Mesenchymal stem cell (in vitro differentiated cells and primary cell): ENCODE data around the gene CDC42BPB.

ENCODE experiments used
- DNase-seq: peaks from one replicate; pipeline ENCODE4 v3.0.0-alpha.2; 2013
- H2AFZ ChIP-seq: one replicate; pipeline ENCODE4 v1.6.1; 2013; ENCODE audit warnings: low read depth, mild to moderate bottlenecking, control low read depth, inconsistent platforms, low read length, moderate library complexity
- H2AK5ac ChIP-seq: 2 replicates; pipeline ENCODE4 v1.6.1; 2013; ENCODE audit warnings: low read length, moderate library complexity, mild to moderate bottlenecking, inconsistent platforms; ENCODE audit not compliant: severe bottlenecking
- H2BK120ac ChIP-seq: one replicate; pipeline ENCODE4 v1.6.1; 2013; ENCODE audit warnings: low read depth, mild to moderate bottlenecking, inconsistent platforms, low read length, moderate library complexity
- H2BK12ac ChIP-seq, 2 experiments: one replicate each; pipeline ENCODE4 v1.6.1; 2013; ENCODE audit warnings: inconsistent platforms in 2 of 2, low read length in 2 of 2, mild to moderate bottlenecking in 2 of 2, moderate library complexity in 2 of 2, control low read depth in 1 of 2
- H2BK15ac ChIP-seq: one replicate; pipeline ENCODE4 v1.6.1; 2013; ENCODE audit warnings: mild to moderate bottlenecking, low read depth, inconsistent platforms; ENCODE audit not compliant: poor library complexity, severe bottlenecking
- H2BK5ac ChIP-seq: 2 replicates; pipeline ENCODE4 v1.6.1; 2013; ENCODE audit warnings: low read depth, mild to moderate bottlenecking, low read length, control low read depth, inconsistent platforms; ENCODE audit not compliant: poor library complexity, severe bottlenecking
- H3K14ac ChIP-seq, 2 experiments: one replicate each; pipeline ENCODE4 v1.6.1; 2013; ENCODE audit warnings: inconsistent platforms in 2 of 2, low read length in 2 of 2, control low read depth in 1 of 2, mild to moderate bottlenecking in 1 of 2, moderate library complexity in 1 of 2
- H3K18ac ChIP-seq, 2 experiments: one replicate each; pipeline ENCODE4 v1.6.1; 2013; ENCODE audit warnings: inconsistent platforms in 2 of 2, low read length in 2 of 2, control low read depth in 1 of 2, low read depth in 1 of 2, mild to moderate bottlenecking in 1 of 2
- H3K23ac ChIP-seq, 2 experiments: one replicate each; pipeline ENCODE4 v1.6.1; 2013; ENCODE audit warnings: inconsistent platforms in 2 of 2, low read length in 2 of 2, mild to moderate bottlenecking in 2 of 2, moderate library complexity in 2 of 2, control low read depth in 1 of 2
- H3K27ac ChIP-seq: 2 replicates; pipeline ENCODE4 v1.5.1; 2013; ENCODE audit warnings: mild to moderate bottlenecking, moderate library complexity, low read length, control low read depth, inconsistent platforms; ENCODE audit not compliant: poor library complexity, severe bottlenecking
- H3K27me3 ChIP-seq, 2 experiments: 2 replicates each; pipeline versions ENCODE4 v1.6.1 to v1.7.0; 2013; ENCODE audit warnings: low read length in 2 of 2, mild to moderate bottlenecking in 2 of 2, moderate library complexity in 2 of 2, control low read depth in 1 of 2, inconsistent platforms in 1 of 2; ENCODE audit not compliant: control insufficient read depth in 1 of 2, insufficient read depth in 1 of 2
- H3K36me3 ChIP-seq, 2 experiments: 2 replicates each; pipeline versions ENCODE4 v1.6.1 to v1.7.0; 2013; ENCODE audit warnings: low read length in 2 of 2, control low read depth in 1 of 2, inconsistent platforms in 1 of 2, low read depth in 1 of 2, mild to moderate bottlenecking in 1 of 2; ENCODE audit not compliant: insufficient read depth in 2 of 2, control insufficient read depth in 1 of 2
- H3K4ac ChIP-seq, 2 experiments: one replicate each; pipeline ENCODE4 v1.6.1; 2013; ENCODE audit warnings: inconsistent platforms in 2 of 2, low read length in 2 of 2, mild to moderate bottlenecking in 2 of 2, moderate library complexity in 2 of 2, control low read depth in 1 of 2, low read depth in 1 of 2
- H3K4me1 ChIP-seq: 2 replicates; pipeline ENCODE4 v1.6.1; 2013; ENCODE audit warnings: low read depth, low read length, control low read depth; ENCODE audit not compliant: control insufficient read depth, insufficient read depth
- H3K4me2 ChIP-seq: 2 replicates; pipeline ENCODE4 v1.6.1; 2013; ENCODE audit warnings: low read length, mild to moderate bottlenecking, inconsistent platforms; ENCODE audit not compliant: poor library complexity, severe bottlenecking
- H3K4me3 ChIP-seq, 2 experiments: 2 replicates each; pipeline versions ENCODE4 v1.5.1 to v1.7.0; 2013; ENCODE audit warnings: low read length in 2 of 2, mild to moderate bottlenecking in 2 of 2, control low read depth in 1 of 2, low read depth in 1 of 2; ENCODE audit not compliant: insufficient read depth in 1 of 2
- H3K79me1 ChIP-seq: replicated peaks from 2 replicates; pipeline ENCODE4 v1.6.1; 2013; ENCODE audit warnings: mild to moderate bottlenecking, control low read depth, low read length, inconsistent platforms; ENCODE audit not compliant: poor library complexity, severe bottlenecking
- H3K9ac ChIP-seq: 2 replicates; pipeline ENCODE4 v1.7.0; 2013; ENCODE audit warnings: mild to moderate bottlenecking, low read length, moderate library complexity
- H3K9me3 ChIP-seq: 2 replicates; pipeline ENCODE4 v1.7.0; 2013; ENCODE audit warnings: mild to moderate bottlenecking, low read length; ENCODE audit not compliant: control insufficient read depth
- H4K8ac ChIP-seq: one replicate; pipeline ENCODE4 v1.6.1; 2013; ENCODE audit warnings: inconsistent platforms, mild to moderate bottlenecking, low read length, moderate library complexity
- H4K91ac ChIP-seq: one replicate; pipeline ENCODE4 v1.6.1; 2013; ENCODE audit warnings: mild to moderate bottlenecking, low read length, inconsistent platforms
- WGBS: methylation state at CpG from one replicate; pipeline ENCODE4 v1.1.7; 2013; ENCODE audit warnings: mixed read lengths; 5-methylcytosine and 5-hydroxymethylcytosine counted together

CDC42BPB gene

GRCh38 chr14:103094406-103095209 lies 37.3 kb upstream of the CDC42BPB start, which contains the start of gene EXOC3L4:
EXOC3L4 (plus strand) TSS chr14:103094725; CDS start chr14:103100220, 5,495 bp downstream.
- Histone ChIP-seq H2AFZ (no peak within 1 kb of the TSS), H2BK5ac (no peak within 1 kb of the TSS), H3K9me3 (no peaks in the 10 kb centered on the region), H2BK120ac (no peak within 1 kb of the TSS), H3K9ac (peak within 1 kb of the TSS; percentile 59), H3K18ac (peak within 1 kb of the TSS in 1 of 2 experiments; percentile 16), H2AK5ac (no peak within 1 kb of the TSS), H3K4me3 (peak within 1 kb of the TSS in 1 of 2 experiments; percentile 39), H3K14ac (peak within 1 kb of the TSS in 1 of 2 experiments; percentile 12), H3K79me1 (no peaks in the 10 kb centered on the region), H3K4me1 (peaks cover 18% of the 10 kb centered on the region), H4K91ac (peak within 1 kb of the TSS; percentile 65), H3K23ac (no peak within 1 kb of the TSS), H2BK12ac (peak within 1 kb of the TSS in 1 of 2 experiments; percentile 46), H4K8ac (peak within 1 kb of the TSS; percentile 71), H3K27me3 (peaks cover 3 to 17% of the 10 kb centered on the region in 2 experiments), H3K4ac (peak within 1 kb of the TSS in 1 of 2 experiments; percentile 13), H3K36me3 (no peaks in the 10 kb centered on the region), H2BK15ac (peak within 1 kb of the TSS; percentile 12), H3K4me2 (no peak within 1 kb of the TSS), H3K27ac (no peak within 1 kb of the TSS)
- WGBS: 83% methylated on average over 23 of the region's 23 CpGs
- DNase-seq: peak; percentile 39

DNA sequence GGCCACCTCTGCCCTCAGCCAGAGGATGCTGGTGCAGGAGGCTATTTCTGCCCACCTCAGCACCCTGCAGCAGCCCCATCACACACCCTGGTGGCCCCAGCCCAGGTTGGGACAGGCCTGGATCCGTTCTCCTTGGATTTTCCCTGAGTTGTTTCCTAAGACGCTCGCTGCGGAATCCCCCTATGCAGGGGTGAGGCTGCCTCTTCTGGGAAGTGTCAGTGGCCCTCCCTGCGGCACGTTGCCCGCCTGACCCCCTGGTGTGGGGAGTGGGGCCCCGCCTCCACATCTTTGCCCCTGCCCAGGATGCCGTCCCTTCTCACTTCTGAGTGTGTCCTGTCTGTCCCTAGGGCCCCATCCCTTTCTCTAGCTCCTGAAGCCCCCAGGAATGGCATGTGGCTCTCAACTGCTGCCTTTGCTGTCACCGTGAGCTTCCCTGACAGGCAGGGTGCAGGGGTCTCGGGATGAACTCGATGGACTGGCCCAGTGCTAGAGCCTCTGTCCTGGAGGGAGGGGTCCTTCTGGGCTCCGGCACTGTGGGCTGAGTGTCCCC lies 36.6 kb upstream of the CDC42BPB start:
- no peak overlapping the region for H3K14ac ChIP-seq
- peak overlapping the region in 1 of 2 experiments; percentile 13 for H3K4ac ChIP-seq
- peak overlapping the region; percentile 59 for H3K9ac ChIP-seq
- DNase-seq: no peak
- no peaks in the 10 kb centered on the region for H3K36me3 ChIP-seq
- H2BK15ac ChIP-seq: peak overlapping the region; percentile 12
- no peaks in the 10 kb centered on the region for H3K79me1 ChIP-seq
- no peak overlapping the region for H2AK5ac ChIP-seq
- peak overlapping the region in 1 of 2 experiments; percentile 46 for H2BK12ac ChIP-seq
- H3K27me3 ChIP-seq: peaks cover 3 to 17% of the 10 kb centered on the region in 2 experiments
- no peak overlapping the region for H3K27ac ChIP-seq
- no peak overlapping the region for H2BK120ac ChIP-seq
- H3K23ac ChIP-seq: no peak overlapping the region
- H4K8ac ChIP-seq: no peak overlapping the region
- peak overlapping the region in 1 of 2 experiments; percentile 39 for H3K4me3 ChIP-seq
- H3K4me1 ChIP-seq: peaks cover 15% of the 10 kb centered on the region
- peak overlapping the region in 1 of 2 experiments; percentile 16 for H3K18ac ChIP-seq
- H2BK5ac ChIP-seq: no peak overlapping the region
- 66% methylated on average over 13 of the region's 13 CpGs for WGBS
- no peak overlapping the region for H2AFZ ChIP-seq
- H3K4me2 ChIP-seq: no peak overlapping the region
- peak overlapping the region; percentile 65 for H4K91ac ChIP-seq
- no peaks in the 10 kb centered on the region for H3K9me3 ChIP-seq

DNA sequence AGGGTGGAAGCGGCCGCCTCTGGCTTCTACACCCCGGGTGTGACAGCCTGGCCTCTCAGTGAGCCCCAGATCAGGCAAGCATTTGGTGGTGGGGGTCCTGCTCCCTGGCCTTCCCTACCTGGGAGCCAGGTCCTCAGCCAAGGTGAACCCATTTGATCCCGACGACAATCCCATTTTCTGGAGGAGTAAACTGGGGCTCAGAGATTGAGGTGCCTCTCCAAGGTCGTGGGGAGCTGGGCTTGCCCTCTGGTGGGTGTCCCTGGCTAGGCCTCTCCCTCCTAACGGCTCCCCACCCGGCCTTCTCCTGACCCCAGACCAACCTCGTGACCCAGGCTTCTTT lies 34.5 kb upstream of the CDC42BPB start:
- H2BK120ac ChIP-seq: no peak overlapping the region
- no peak for DNase-seq
- H2BK5ac ChIP-seq: no peak overlapping the region
- peak overlapping the region; percentile 65 for H3K4me2 ChIP-seq
- no peaks in the 10 kb centered on the region for H3K9me3 ChIP-seq
- H3K4ac ChIP-seq: no peak overlapping the region
- no peak overlapping the region for H3K27ac ChIP-seq
- H3K27me3 ChIP-seq: peaks cover 9 to 18% of the 10 kb centered on the region in 2 experiments
- H4K8ac ChIP-seq: peak overlapping the region; percentile 59
- peak overlapping the region; percentile 73 for H3K9ac ChIP-seq
- no peak overlapping the region for H2BK15ac ChIP-seq
- peak overlapping the region; percentile 47 to 59 for H3K4me3 ChIP-seq
- peaks cover 15% of the 10 kb centered on the region for H3K4me1 ChIP-seq
- H2AK5ac ChIP-seq: no peak overlapping the region
- H3K18ac ChIP-seq: peak overlapping the region; percentile 28 to 37
- no peak overlapping the region for H3K14ac ChIP-seq
- no peak overlapping the region for H2BK12ac ChIP-seq
- H3K36me3 ChIP-seq: no peaks in the 10 kb centered on the region
- no peak overlapping the region for H3K23ac ChIP-seq
- H2AFZ ChIP-seq: no peak overlapping the region
- H4K91ac ChIP-seq: no peak overlapping the region
- WGBS: 66% methylated on average over 9 of the region's 9 CpGs
- no peaks in the 10 kb centered on the region for H3K79me1 ChIP-seq
